Lung (tissue), 12 donors: Measurements from ENCODE around the gene MS4A1. TPM values are rescaled to one million over a fixed set of nuclear protein-coding genes. Genes with fewer than 3 reads are reported as not detected.

Experiments used
- ATAC-seq: fragments of 200-7000 bp; cut with Tn5 transposase; one replicate; pipeline ENCODE4 v1.9.1; 2020; ENCODE audit warnings: moderate number of reproducible peaks; ENCODE audit not compliant: insufficient read depth, low FRiP score
- DNase-seq, 3 donors: peaks; one replicate each; pipeline ENCODE4 v3.0.0-alpha.2; 2013 to 2017
- H3K27ac ChIP-seq, 2 donors: one replicate each; pipeline ENCODE4 v1.5.1; 2013; ENCODE audit warnings: mild to moderate bottlenecking in 2 of 2, moderate library complexity in 2 of 2, control low read depth in 1 of 2, inconsistent platforms in 1 of 2, low read depth in 1 of 2, low read length in 1 of 2
- H3K27me3 ChIP-seq, 3 donors: one replicate each; pipeline ENCODE4 v1.5.1; 2013; ENCODE audit warnings: low read length in 2 of 3; ENCODE audit not compliant: control insufficient read depth in 3 of 3, insufficient read depth in 3 of 3
- H3K36me3 ChIP-seq, 4 donors: one replicate each; pipeline ENCODE4 v1.5.1; 2013; ENCODE audit warnings: low read length in 4 of 4, mild to moderate bottlenecking in 1 of 4, moderate library complexity in 1 of 4; ENCODE audit not compliant: control insufficient read depth in 4 of 4, insufficient read depth in 4 of 4
- H3K4me1 ChIP-seq, 5 donors: one replicate each; pipeline ENCODE4 v1.5.1; 2013; ENCODE audit warnings: low read length in 5 of 5, mild to moderate bottlenecking in 2 of 5, moderate library complexity in 1 of 5; ENCODE audit not compliant: control insufficient read depth in 5 of 5, insufficient read depth in 5 of 5
- H3K4me3 ChIP-seq: one replicate; pipeline ENCODE4 v1.5.1; 2013; ENCODE audit warnings: mild to moderate bottlenecking, control low read depth, moderate library complexity
- H3K9ac ChIP-seq, 2 donors: one replicate each; pipeline ENCODE4 v1.5.1; 2013; ENCODE audit warnings: low read length in 2 of 2, control low read depth in 1 of 2; ENCODE audit not compliant: insufficient read depth in 1 of 2
- H3K9me3 ChIP-seq, 4 donors: one replicate each; pipeline ENCODE4 v1.5.1; 2013; ENCODE audit warnings: low read length in 3 of 4, mild to moderate bottlenecking in 1 of 4, moderate library complexity in 1 of 4; ENCODE audit not compliant: control insufficient read depth in 4 of 4, insufficient read depth in 3 of 4
- WGBS, 2 donors: extraction: QIAGEN DNeasy Blood & Tissue Kit; methylation state at CpG; one replicate each; pipeline ENCODE4 v1.1.7; 2013; 5-methylcytosine and 5-hydroxymethylcytosine counted together
- polyA plus RNA-seq, 2 donors: library from polyadenylated mRNA; stranded (reverse); fragments of 200-250 nt; gene quantifications; one replicate each; pipeline ENCODE4 v1.2.1, GENCODE V29; 2013
- total RNA-seq, 2 donors: library from RNA; depleted of rRNA in 1 of 2; stranded (reverse); fragments of >200 nt in 1 of 2; gene quantifications; one replicate each; pipeline ENCODE4 v1.2.1, GENCODE V29; 2014 to 2021
- TF ChIP-seq, protein P1 (sequence below): IDR thresholded peaks from 2 replicates; pipeline ENCODE4 v1.5.1; 2012; ENCODE audit warnings: mild to moderate bottlenecking; ENCODE audit errors: control extremely low read depth, extremely low read depth
- donor health status: control.
- donor health status: control.
- donor health status: Bipolar disorder and iron deficiency.
- donor health status: healthy.
- donor health status: DM: yes; HTN: yes; CAD: no.

MS4A1 gene
- total and polyA plus RNA-seq, 4 donors = 0.37 to 16.6 (median 3.0) TPM

GRCh38 chr11:60511393-60511792 is 55.7 kb downstream of the MS4A1 start:
- Histone ChIP-seq H3K9me3 (peaks cover 0 to 5% (median 0%) of the 10 kb centered on the region in 4 donors), H3K36me3 (no peaks in the 10 kb centered on the region), H3K27me3 (no peaks in the 10 kb centered on the region), H3K4me1 (peaks cover 0 to 36% (median 0%) of the 10 kb centered on the region in 5 donors), H3K4me3 (no peak overlapping the region), H3K9ac (no peak overlapping the region), H3K27ac (no peak overlapping the region)
- 64 to 69% methylated on average over 6 of the region's 6 CpGs for WGBS, 2 donors
- ATAC-seq = no peak
- DNase-seq = no peak
- TF ChIP-seq, protein P1, sequence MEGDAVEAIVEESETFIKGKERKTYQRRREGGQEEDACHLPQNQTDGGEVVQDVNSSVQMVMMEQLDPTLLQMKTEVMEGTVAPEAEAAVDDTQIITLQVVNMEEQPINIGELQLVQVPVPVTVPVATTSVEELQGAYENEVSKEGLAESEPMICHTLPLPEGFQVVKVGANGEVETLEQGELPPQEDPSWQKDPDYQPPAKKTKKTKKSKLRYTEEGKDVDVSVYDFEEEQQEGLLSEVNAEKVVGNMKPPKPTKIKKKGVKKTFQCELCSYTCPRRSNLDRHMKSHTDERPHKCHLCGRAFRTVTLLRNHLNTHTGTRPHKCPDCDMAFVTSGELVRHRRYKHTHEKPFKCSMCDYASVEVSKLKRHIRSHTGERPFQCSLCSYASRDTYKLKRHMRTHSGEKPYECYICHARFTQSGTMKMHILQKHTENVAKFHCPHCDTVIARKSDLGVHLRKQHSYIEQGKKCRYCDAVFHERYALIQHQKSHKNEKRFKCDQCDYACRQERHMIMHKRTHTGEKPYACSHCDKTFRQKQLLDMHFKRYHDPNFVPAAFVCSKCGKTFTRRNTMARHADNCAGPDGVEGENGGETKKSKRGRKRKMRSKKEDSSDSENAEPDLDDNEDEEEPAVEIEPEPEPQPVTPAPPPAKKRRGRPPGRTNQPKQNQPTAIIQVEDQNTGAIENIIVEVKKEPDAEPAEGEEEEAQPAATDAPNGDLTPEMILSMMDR = no peak

- Histone ChIP-seq H3K27me3 (no peaks in the 10 kb centered on the region), H3K36me3 (no peaks in the 10 kb centered on the region), H3K4me1 (peaks cover 0 to 36% (median 0%) of the 10 kb centered on the region in 5 donors), H3K4me3 (no peak overlapping the region), H3K9ac (no peak overlapping the region), H3K9me3 (peaks cover 0 to 5% (median 0%) of the 10 kb centered on the region in 4 donors), H3K27ac (no peak overlapping the region)
- DNase-seq (peak; percentile 27 to 91 (median 86)), ATAC-seq (no peak)
- WGBS, 2 donors = 71 to 80% methylated on average over 3 of the region's 3 CpGs
- TF ChIP-seq, protein P1 = no peak
Observed at GRCh38 chr11:60512651-60513225, 57.1 kb downstream of the MS4A1 start.

DNA sequence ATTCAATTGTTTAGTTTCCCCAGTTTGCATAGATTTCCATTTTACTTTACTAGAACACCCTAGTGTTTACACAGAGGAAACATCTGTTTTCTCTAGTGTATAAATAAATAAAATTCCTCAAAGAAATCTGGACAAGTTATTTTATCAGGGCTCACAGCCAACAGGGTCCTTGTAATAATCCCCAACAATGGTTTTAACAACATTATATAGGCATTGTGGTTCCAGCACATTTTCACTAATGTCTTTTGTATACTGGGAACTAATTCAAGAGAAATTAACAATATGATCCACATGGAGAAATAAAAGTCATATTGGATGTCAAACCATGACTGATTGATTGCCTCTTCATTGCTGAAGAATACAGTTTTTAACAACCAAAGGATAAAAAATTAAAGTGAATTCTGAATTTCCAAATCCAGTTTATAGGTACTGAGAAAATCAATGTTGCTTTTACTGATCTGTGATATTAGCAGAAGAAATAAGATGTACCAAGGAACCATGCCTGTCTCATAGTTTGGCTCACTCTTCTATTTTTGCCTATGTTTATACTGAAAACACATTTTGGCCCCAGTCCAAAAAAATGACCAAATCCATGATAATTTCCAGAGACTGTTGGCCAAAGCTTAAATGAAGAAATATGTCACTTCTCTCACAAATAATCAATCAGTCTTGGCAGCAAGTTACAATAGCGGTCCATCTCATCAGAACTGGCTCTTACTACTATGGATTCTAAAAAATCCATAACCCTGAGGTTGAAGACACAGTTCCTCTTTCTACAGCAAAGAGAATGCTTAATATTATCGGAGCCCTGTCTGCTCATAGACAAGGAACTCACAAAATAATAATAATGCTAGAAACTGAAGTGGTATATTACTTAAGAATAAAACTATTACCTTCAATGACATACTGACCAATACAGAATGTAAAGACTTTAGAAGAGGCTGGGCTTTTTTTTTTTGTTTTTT is 58.1 kb downstream of the MS4A1 start:
- H3K36me3 ChIP-seq = no peaks in the 10 kb centered on the region
- WGBS, 2 donors = 52 to 58% methylated on average over 2 of the region's 2 CpGs
- ATAC-seq (no peak), DNase-seq (peak in 2 of 3 donors; percentile 88 to 89)
- H3K27me3 ChIP-seq = no peaks in the 10 kb centered on the region
- H3K27ac ChIP-seq = no peak overlapping the region
- no peak overlapping the region for H3K9ac ChIP-seq
- TF ChIP-seq, protein P1 = no peak
- no peak overlapping the region for H3K4me3 ChIP-seq
- peaks cover 0 to 5% (median 0%) of the 10 kb centered on the region in 4 donors for H3K9me3 ChIP-seq
- peaks cover 0 to 36% (median 0%) of the 10 kb centered on the region in 5 donors for H3K4me1 ChIP-seq
